Keratinocyte (primary cell): ENCODE data around the gene ASIC2.
"Not testable (repeated sequence)": the region's sequence is repeated elsewhere in the genome, so short reads cannot be mapped to it uniquely, and the experiment has no call there.

Source experiments
- EZH2 ChIP-seq: IDR thresholded peaks from one replicate; pipeline ENCODE4 v1.6.1; 2012; ENCODE audit warnings: inconsistent platforms, mild to moderate bottlenecking, low read length, moderate library complexity
- TF ChIP-seq, protein P1 (sequence below), 3 experiments: IDR thresholded peaks in 1 of 3; conservative IDR thresholded peaks in 1 of 3; optimal IDR thresholded peaks in 1 of 3; 2 replicates in 2 of 3; 3 replicates in 1 of 3; pipeline versions ENCODE3 to v1.5.1; 2011; ENCODE audit warnings: low read length in 3 of 3, mild to moderate bottlenecking in 3 of 3, moderate library complexity in 2 of 3, control low read depth in 1 of 3, inconsistent platforms in 1 of 3; ENCODE audit not compliant: insufficient read depth in 2 of 3; ENCODE audit errors: extremely low read depth in 1 of 3

DNA sequence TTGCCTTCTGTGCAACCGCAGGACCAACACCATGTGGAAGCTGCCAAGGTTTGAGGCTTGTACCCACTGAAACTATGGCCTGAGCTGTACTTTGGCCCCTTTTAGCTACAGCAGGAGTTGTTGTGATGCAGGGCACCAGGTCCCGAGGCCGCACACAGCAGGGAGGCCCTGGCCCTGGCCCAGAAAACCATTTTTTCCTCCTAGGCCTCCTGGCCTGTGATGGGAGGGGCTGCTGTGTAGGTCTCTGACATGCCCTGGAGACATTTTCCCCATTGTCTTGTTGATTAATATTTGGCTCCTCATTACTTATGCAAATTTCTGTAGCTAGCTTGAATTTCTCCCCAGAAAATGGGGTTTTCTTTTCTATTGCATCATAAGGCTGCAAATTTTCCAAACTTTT lies 311.5 kb downstream of the ASIC2 start:
- not testable (repeated sequence) for TF ChIP-seq EZH2
- TF ChIP-seq, protein P1, sequence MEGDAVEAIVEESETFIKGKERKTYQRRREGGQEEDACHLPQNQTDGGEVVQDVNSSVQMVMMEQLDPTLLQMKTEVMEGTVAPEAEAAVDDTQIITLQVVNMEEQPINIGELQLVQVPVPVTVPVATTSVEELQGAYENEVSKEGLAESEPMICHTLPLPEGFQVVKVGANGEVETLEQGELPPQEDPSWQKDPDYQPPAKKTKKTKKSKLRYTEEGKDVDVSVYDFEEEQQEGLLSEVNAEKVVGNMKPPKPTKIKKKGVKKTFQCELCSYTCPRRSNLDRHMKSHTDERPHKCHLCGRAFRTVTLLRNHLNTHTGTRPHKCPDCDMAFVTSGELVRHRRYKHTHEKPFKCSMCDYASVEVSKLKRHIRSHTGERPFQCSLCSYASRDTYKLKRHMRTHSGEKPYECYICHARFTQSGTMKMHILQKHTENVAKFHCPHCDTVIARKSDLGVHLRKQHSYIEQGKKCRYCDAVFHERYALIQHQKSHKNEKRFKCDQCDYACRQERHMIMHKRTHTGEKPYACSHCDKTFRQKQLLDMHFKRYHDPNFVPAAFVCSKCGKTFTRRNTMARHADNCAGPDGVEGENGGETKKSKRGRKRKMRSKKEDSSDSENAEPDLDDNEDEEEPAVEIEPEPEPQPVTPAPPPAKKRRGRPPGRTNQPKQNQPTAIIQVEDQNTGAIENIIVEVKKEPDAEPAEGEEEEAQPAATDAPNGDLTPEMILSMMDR (optimal IDR thresholded peaks at IDR 0.05 in 1 of 3, IDR thresholded peaks at IDR 0.05 in 1 of 3, conservative IDR thresholded peaks at IDR 0.05 in 1 of 3; ENCODE audit: extremely low read depth in 1 of 3, insufficient read depth in 2 of 3, low read length in 3 of 3), result not testable (repeated sequence)
